ENCODE results near the gene EYS. TPM values are rescaled to one million over a fixed set of nuclear protein-coding genes. Genes with fewer than 3 reads are reported as not detected.

The EYS gene
- total RNA-seq (2021) = 0.11 TPM in 1 of 2 replicates, not detected in the other
- long read RNA-seq, partial matches to known transcripts = 0 of 2 reads
- long read RNA-seq, other reads (novel, unspliced or antisense) = 2 of 2 reads

DNA sequence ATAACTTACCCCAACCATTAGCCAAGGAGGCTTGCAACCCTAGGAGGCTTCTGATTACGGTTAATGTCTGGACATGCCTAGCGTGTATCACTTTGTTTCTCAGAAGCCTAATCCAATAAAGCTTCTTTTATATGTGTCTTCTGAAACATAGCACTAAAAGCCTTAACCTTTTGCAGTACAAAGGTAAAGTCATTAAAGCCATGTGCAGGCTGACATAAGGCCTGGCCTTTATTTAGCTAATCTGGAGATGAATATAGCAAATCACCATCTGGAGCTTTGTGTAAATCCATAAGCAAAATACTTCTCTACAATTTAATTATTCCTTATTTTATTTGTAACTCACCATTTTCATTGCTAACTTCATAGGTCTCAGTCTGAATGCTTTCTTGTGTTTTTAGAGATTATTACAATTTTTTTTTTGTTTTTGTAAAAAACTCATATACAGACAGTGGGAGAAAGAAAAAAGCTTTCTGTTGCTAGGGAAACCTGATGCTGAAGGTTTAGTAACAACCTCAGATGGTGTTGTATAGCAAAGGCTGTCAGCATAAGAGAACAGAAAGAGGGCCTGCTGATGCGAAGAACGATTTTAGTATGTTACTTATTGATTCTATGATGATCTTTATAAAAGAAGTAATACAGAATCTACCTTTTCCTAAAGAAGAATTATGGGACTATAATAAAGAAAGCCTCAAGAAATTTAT lies at the start of gene EYS:
EYS (minus strand) TSS at position 101 of the 701 bp plus-strand sequence. CDS start 211,816 bp downstream, outside the sequence.
- H3K4me1 Mint-ChIP-seq = peaks cover 3 to 15% of the 10 kb centered on the region in 2 experiments; a peak in 2 of 4 replicates
- Histone ChIP-seq H3K14ac (ENCODE audit: insufficient read depth, low read length) (no peak within 1 kb of the TSS), H4K20me1 (ENCODE audit: control insufficient read depth, insufficient read depth, insufficient read length) (no peaks in the 10 kb centered on the region), H2BK5ac (ENCODE audit: insufficient read length, low read length) (no peak within 1 kb of the TSS), H3K27me3 (ENCODE audit: insufficient read depth, low read length) (no peaks in the 10 kb centered on the region), H3K23me2 (ENCODE audit: insufficient read length, low read depth, low read length, poor library complexity, severe bottlenecking) (no peaks in the 10 kb centered on the region), H3K23ac (ENCODE audit: insufficient read length, low read depth, low read length) (no peak within 1 kb of the TSS), H2BK20ac (ENCODE audit: low read depth, low read length, poor library complexity, severe bottlenecking) (no peak within 1 kb of the TSS), H3K79me2 (ENCODE audit: insufficient read depth, low read length) (no peaks in the 10 kb centered on the region), H3K4me2 (ENCODE audit: insufficient read depth, insufficient read length, low read length) (no peak within 1 kb of the TSS), H3K27ac (ENCODE audit: insufficient read length, low read depth, low read length) (no peak within 1 kb of the TSS), H4K5ac (ENCODE audit: insufficient read length, low read depth, low read length) (no peak within 1 kb of the TSS), H3K4ac (ENCODE audit: low read depth, low read length) (no peak within 1 kb of the TSS), H4K8ac (replicated peaks; ENCODE audit: insufficient read length, low read depth, low read length) (no peak within 1 kb of the TSS), H3K56ac (ENCODE audit: insufficient read length, low read depth, low read length) (no peak within 1 kb of the TSS), H2AFZ (ENCODE audit: low read length) (no peak within 1 kb of the TSS), H2BK120ac (ENCODE audit: low read depth, low read length, poor library complexity, severe bottlenecking) (no peak within 1 kb of the TSS), H2BK12ac (ENCODE audit: insufficient read length, low read depth, low read length) (no peak within 1 kb of the TSS), H3K18ac (ENCODE audit: insufficient read length, low read depth, low read length) (no peak within 1 kb of the TSS), H3K4me1 (ENCODE audit: insufficient read depth, low read length) (no peaks in the 10 kb centered on the region), H2AK5ac (ENCODE audit: insufficient read length, low read length) (no peak within 1 kb of the TSS), H4K91ac (ENCODE audit: insufficient read length, low read depth, low read length) (no peak within 1 kb of the TSS), H3K9ac (ENCODE audit: extremely low read depth, insufficient read length, low read length) (no peak within 1 kb of the TSS), H2BK15ac (ENCODE audit: low read depth, low read length) (no peak within 1 kb of the TSS), H3T11ph (ENCODE audit: low read length) (no peak within 1 kb of the TSS), H3K9me3 (ENCODE audit: control insufficient read depth, low read depth, low read length) (no peaks in the 10 kb centered on the region), H3K79me1 (ENCODE audit: insufficient read depth, low read depth, low read length, poor library complexity, severe bottlenecking) (no peaks in the 10 kb centered on the region)
- H3K4me3 Mint-ChIP-seq = no peak within 1 kb of the TSS
- H3K27ac Mint-ChIP-seq = no peak within 1 kb of the TSS
- H3K27me3 Mint-ChIP-seq (ENCODE audit: low read depth) = no peaks in the 10 kb centered on the region
- DNase-seq = no peak
- no peaks in the 10 kb centered on the region for H3K36me3 Mint-ChIP-seq (ENCODE audit: insufficient read depth in 1 of 3, low read depth in 3 of 3)
- TF ChIP-seq, protein P1, sequence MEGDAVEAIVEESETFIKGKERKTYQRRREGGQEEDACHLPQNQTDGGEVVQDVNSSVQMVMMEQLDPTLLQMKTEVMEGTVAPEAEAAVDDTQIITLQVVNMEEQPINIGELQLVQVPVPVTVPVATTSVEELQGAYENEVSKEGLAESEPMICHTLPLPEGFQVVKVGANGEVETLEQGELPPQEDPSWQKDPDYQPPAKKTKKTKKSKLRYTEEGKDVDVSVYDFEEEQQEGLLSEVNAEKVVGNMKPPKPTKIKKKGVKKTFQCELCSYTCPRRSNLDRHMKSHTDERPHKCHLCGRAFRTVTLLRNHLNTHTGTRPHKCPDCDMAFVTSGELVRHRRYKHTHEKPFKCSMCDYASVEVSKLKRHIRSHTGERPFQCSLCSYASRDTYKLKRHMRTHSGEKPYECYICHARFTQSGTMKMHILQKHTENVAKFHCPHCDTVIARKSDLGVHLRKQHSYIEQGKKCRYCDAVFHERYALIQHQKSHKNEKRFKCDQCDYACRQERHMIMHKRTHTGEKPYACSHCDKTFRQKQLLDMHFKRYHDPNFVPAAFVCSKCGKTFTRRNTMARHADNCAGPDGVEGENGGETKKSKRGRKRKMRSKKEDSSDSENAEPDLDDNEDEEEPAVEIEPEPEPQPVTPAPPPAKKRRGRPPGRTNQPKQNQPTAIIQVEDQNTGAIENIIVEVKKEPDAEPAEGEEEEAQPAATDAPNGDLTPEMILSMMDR (conservative IDR thresholded peaks at IDR 0.05) = no peak
- no peaks in the 10 kb centered on the region; a peak in 1 of 5 replicates for H3K9me3 Mint-ChIP-seq
- no CpG with 5 or more reads among the region's 4 CpGs for WGBS (ENCODE audit: extremely low coverage, insufficient read length, low lambda C conversion rate)
